ENCODE data around the gene FOXD3. TPM values are rescaled to one million over a fixed set of nuclear protein-coding genes. Genes with fewer than 3 reads are reported as not detected.

The FOXD3 gene
- total RNA-seq, 6 donors from 2014 or later = 0.09 TPM; not detected in 5

- DNase-seq (no peak), ATAC-seq (ENCODE audit: low FRiP score in 2 of 2) (no peak)
- H3K27me3 ChIP-seq = no peaks in the 10 kb centered on the region
- TF ChIP-seq EP300 (IDR thresholded peaks at IDR 0.05) = no peak
- TF ChIP-seq POLR2AphosphoS5 (IDR thresholded peaks at IDR 0.05) = no peak
- TF ChIP-seq POLR2A (IDR thresholded peaks at IDR 0.05) = no peak
- TF ChIP-seq, protein P1, sequence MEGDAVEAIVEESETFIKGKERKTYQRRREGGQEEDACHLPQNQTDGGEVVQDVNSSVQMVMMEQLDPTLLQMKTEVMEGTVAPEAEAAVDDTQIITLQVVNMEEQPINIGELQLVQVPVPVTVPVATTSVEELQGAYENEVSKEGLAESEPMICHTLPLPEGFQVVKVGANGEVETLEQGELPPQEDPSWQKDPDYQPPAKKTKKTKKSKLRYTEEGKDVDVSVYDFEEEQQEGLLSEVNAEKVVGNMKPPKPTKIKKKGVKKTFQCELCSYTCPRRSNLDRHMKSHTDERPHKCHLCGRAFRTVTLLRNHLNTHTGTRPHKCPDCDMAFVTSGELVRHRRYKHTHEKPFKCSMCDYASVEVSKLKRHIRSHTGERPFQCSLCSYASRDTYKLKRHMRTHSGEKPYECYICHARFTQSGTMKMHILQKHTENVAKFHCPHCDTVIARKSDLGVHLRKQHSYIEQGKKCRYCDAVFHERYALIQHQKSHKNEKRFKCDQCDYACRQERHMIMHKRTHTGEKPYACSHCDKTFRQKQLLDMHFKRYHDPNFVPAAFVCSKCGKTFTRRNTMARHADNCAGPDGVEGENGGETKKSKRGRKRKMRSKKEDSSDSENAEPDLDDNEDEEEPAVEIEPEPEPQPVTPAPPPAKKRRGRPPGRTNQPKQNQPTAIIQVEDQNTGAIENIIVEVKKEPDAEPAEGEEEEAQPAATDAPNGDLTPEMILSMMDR (IDR thresholded peaks at IDR 0.05) = no peak
- no peaks in the 10 kb centered on the region for H3K9me3 ChIP-seq
- H3K4me1 ChIP-seq = no peaks in the 10 kb centered on the region
- H3K36me3 ChIP-seq = no peaks in the 10 kb centered on the region
- H3K27ac ChIP-seq = no peak overlapping the region
- 80 to 89% methylated on average over 5 of the region's 5 CpGs for WGBS, 2 donors
- H3K4me3 ChIP-seq = no peak overlapping the region
These were observed 37.2 kb downstream of the FOXD3 start for GRCh38 chr1:63359561-63359960.

- 68 to 87% methylated on average over 1 of the region's 1 CpG for WGBS, 2 donors
- DNase-seq (no peak), ATAC-seq (ENCODE audit: low FRiP score in 2 of 2) (no peak)
- TF ChIP-seq POLR2AphosphoS5 (IDR thresholded peaks at IDR 0.05) = no peak
- no peak for TF ChIP-seq POLR2A (IDR thresholded peaks at IDR 0.05)
- TF ChIP-seq EP300 (IDR thresholded peaks at IDR 0.05) = no peak
- TF ChIP-seq, protein P1 (IDR thresholded peaks at IDR 0.05) = no peak
- Histone ChIP-seq H3K4me3 (no peak overlapping the region), H3K36me3 (no peaks in the 10 kb centered on the region), H3K9me3 (no peaks in the 10 kb centered on the region), H3K27me3 (no peaks in the 10 kb centered on the region), H3K4me1 (peaks cover 2 to 4% (median 3%) of the 10 kb centered on the region in 4 donors), H3K27ac (no peak overlapping the region)
These were observed 39.7 kb downstream of the FOXD3 start for GRCh38 chr1:63362073-63362472.

DNA sequence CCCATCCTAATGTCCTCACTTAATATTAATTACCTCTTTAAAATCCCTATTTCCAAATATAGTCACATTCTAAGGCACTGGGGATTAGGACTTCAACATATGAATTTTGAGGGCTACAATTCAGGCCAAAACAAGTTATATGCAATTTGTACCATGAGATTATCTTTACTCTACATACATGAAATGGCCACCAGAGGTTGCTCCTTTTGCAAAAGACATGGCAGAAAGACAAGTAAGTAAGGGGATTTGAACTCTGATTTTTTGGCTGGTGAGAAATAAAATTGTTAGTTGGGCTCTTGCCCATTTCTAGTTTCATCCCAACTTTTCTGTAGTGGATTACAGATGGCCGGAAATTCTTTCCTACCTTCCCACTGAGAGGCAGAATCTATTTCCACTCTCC lies 40.2 kb downstream of the FOXD3 start:
- no peak for DNase-seq
- Histone ChIP-seq H3K27ac (no peak overlapping the region), H3K9me3 (no peaks in the 10 kb centered on the region), H3K4me1 (peaks cover 3 to 6% (median 4%) of the 10 kb centered on the region in 4 donors), H3K36me3 (no peaks in the 10 kb centered on the region), H3K27me3 (no peaks in the 10 kb centered on the region), H3K4me3 (no peak overlapping the region)
- 96 to 100% methylated on average over 1 of the region's 1 CpG for WGBS, 2 donors
- TF ChIP-seq, protein P1 (IDR thresholded peaks at IDR 0.05) = no peak
- TF ChIP-seq POLR2A (IDR thresholded peaks at IDR 0.05) (no peak), EP300 (IDR thresholded peaks at IDR 0.05) (no peak), POLR2AphosphoS5 (IDR thresholded peaks at IDR 0.05) (no peak)
- no peak for ATAC-seq (ENCODE audit: low FRiP score in 2 of 2)

DNA sequence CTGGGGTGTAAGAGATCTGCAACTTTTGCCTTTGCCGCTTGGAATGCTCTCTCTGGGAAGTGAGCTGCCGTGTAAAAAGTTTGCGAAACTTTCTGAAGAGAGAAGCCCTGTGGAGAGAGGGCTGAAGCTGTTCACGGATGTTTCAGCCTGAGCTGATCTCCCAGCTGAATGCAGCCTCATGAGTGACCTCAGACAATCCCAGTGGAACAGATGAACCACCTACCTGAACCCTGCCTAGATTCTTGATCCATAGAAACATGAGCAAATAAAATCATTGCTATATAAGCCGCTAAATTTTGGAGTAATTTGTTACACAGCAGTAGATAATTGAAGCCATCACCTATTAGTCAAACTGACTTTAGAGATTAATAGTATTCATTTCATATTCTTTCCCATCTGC lies 40.6 kb downstream of the FOXD3 start:
- Histone ChIP-seq H3K9me3 (no peaks in the 10 kb centered on the region), H3K27ac (no peak overlapping the region), H3K27me3 (no peaks in the 10 kb centered on the region), H3K4me3 (no peak overlapping the region), H3K4me1 (peaks cover 3 to 7% (median 5%) of the 10 kb centered on the region in 4 donors), H3K36me3 (no peaks in the 10 kb centered on the region)
- DNase-seq = no peak
- ATAC-seq (ENCODE audit: low FRiP score in 2 of 2) = no peak
- 84 to 97% methylated on average over 5 of the region's 5 CpGs for WGBS, 2 donors
- TF ChIP-seq EP300 (IDR thresholded peaks at IDR 0.05) = no peak
- no peak for TF ChIP-seq POLR2AphosphoS5 (IDR thresholded peaks at IDR 0.05)
- TF ChIP-seq, protein P1 (IDR thresholded peaks at IDR 0.05) = no peak
- no peak for TF ChIP-seq POLR2A (IDR thresholded peaks at IDR 0.05)

DNA sequence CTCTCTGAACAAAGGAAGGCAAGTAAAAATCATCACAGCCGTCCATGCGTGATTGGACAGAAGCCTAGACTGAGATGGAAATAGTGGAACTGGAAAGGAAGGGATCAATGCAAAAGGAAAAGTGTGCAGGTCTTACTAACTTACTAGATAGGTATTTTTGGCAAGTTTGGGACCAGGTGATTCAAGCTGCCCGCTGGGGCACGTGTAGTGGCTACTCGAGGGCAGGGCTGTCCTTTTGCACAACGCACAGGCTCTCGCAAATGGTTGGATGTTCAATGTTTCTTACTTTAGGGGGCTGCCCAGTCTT lies 44.5 kb downstream of the FOXD3 start:
- TF ChIP-seq POLR2AphosphoS5 (IDR thresholded peaks at IDR 0.05) = no peak
- no peak for TF ChIP-seq POLR2A (IDR thresholded peaks at IDR 0.05)
- TF ChIP-seq EP300 (IDR thresholded peaks at IDR 0.05) = no peak
- TF ChIP-seq, protein P1 (IDR thresholded peaks at IDR 0.05) = no peak
- Histone ChIP-seq H3K4me1 (peaks cover 9 to 13% (median 11%) of the 10 kb centered on the region in 4 donors), H3K36me3 (peaks cover 0 to 9% (median 8%) of the 10 kb centered on the region in 4 donors), H3K9me3 (no peaks in the 10 kb centered on the region), H3K4me3 (peak overlapping the region; percentile 46 to 90 (median 80)), H3K27ac (peak overlapping the region; percentile 76 to 92 (median 84)), H3K27me3 (no peaks in the 10 kb centered on the region)
- ATAC-seq (ENCODE audit: low FRiP score in 2 of 2) (no peak), DNase-seq (no peak)
- WGBS, 2 donors = 79 to 81% methylated on average over 7 of the region's 7 CpGs

All from upper lobe of left lung (tissue), 6 donors.